22Rv1 (cell line): ENCODE data around the gene CLIC4.

Experiments
- CTCF ChIP-seq: fragments of 450-650 bp; IDR thresholded peaks from 2 replicates; pipeline ENCODE4 v1.5.1; 2017; ENCODE audit warnings: mild to moderate bottlenecking
- ZFX ChIP-seq: fragments of 450-650 bp; IDR thresholded peaks from 2 replicates; pipeline ENCODE4 v1.6.1; 2017; ENCODE audit warnings: antibody characterized with exemption, borderline replicate concordance

DNA sequence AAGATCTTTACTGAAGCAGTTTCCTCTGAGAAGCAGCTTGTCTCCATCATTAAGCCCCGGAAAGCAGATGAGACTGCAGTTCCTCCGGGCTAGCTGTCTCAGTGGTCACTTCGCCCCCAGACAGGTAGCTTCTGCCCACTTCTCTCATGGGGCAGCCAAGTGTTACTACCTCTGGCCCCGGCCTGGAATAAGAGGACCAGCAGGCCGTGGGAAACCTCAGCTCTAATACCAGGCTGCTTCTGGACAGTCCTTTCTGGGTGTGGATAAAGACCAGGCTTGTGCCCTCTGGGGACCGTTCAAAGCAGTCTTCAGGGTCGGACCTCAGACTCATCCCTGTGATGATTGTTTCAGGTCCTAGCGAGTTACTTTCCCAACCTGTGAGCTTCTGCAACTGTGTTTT lies 130.0 kb downstream of the CLIC4 start:
- TF ChIP-seq CTCF (no peak), ZFX (no peak)
